Measurements from ENCODE around the gene RASA3.

RASA3 gene

GRCh38 chr13:114019367-114019766, 113.1 kb downstream of the RASA3 start:
- Histone ChIP-seq H3K4me3 (ENCODE audit: low read depth in 1 of 2, low read length in 1 of 2) (no peak overlapping the region), H3K27ac (no peak overlapping the region), H3K27me3 (no peaks in the 10 kb centered on the region), H3K4me1 (ENCODE audit: control insufficient read depth in 1 of 2, insufficient read depth in 1 of 2, low read depth in 1 of 2, low read length in 1 of 2) (peaks cover 3 to 4% of the 10 kb centered on the region in 2 experiments), H3K9me3 (no peaks in the 10 kb centered on the region), H3K36me3 (peaks cover 95% of the 10 kb centered on the region)
- TF ChIP-seq, protein P1, sequence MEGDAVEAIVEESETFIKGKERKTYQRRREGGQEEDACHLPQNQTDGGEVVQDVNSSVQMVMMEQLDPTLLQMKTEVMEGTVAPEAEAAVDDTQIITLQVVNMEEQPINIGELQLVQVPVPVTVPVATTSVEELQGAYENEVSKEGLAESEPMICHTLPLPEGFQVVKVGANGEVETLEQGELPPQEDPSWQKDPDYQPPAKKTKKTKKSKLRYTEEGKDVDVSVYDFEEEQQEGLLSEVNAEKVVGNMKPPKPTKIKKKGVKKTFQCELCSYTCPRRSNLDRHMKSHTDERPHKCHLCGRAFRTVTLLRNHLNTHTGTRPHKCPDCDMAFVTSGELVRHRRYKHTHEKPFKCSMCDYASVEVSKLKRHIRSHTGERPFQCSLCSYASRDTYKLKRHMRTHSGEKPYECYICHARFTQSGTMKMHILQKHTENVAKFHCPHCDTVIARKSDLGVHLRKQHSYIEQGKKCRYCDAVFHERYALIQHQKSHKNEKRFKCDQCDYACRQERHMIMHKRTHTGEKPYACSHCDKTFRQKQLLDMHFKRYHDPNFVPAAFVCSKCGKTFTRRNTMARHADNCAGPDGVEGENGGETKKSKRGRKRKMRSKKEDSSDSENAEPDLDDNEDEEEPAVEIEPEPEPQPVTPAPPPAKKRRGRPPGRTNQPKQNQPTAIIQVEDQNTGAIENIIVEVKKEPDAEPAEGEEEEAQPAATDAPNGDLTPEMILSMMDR (IDR thresholded peaks at IDR 0.05) = no peak

DNA sequence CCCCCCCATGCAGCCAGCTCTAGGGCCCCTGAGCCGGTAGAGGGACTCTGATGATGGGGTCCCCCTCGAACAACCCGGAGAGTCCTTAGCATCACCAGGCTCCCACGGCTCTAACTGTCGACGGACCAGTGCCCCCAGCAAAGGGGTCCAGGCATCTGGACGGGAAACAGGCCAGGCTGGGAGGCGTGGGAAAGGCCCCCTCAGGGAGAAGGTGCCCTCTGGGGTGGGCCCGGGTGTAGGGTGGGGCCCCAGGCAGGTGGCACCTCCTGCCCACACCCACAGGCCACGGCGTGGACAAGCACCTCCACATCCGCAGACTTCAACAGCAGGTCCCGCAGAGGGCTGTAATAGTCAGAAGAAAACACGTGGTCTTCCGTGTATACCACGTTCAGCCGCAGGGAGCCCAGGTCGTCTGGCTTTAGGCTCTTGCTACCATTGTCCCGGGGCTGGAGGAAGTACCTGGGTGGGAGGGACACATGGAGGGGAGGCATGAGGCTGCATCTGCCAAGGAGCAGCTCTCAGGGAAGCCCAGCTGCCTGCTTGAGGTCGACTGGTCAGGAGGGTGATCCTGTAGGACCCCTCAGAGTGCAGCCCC, 113.9 kb downstream of the RASA3 start:
- TF ChIP-seq, protein P1 (IDR thresholded peaks at IDR 0.05) = no peak
- peaks cover 91% of the 10 kb centered on the region for H3K36me3 ChIP-seq

GRCh38 chr13:114017966-114018365, 114.5 kb downstream of the RASA3 start:
- no peaks in the 10 kb centered on the region for H3K4me1 ChIP-seq (ENCODE audit: control insufficient read depth in 1 of 2, insufficient read depth in 1 of 2, low read depth in 1 of 2, low read length in 1 of 2)
- no peak overlapping the region for H3K4me3 ChIP-seq (ENCODE audit: low read depth in 1 of 2, low read length in 1 of 2)
- H3K27ac ChIP-seq = no peak overlapping the region
- peaks cover 89% of the 10 kb centered on the region for H3K36me3 ChIP-seq
- TF ChIP-seq, protein P1 (IDR thresholded peaks at IDR 0.05) = no peak
- no peaks in the 10 kb centered on the region for H3K9me3 ChIP-seq
- H3K27me3 ChIP-seq = no peaks in the 10 kb centered on the region

More for the DNA sequence above, 113.9 kb downstream of the RASA3 start:
- no peak overlapping the region for H3K27ac ChIP-seq
- no peaks in the 10 kb centered on the region for H3K9me3 ChIP-seq
- H3K4me1 ChIP-seq (ENCODE audit: control insufficient read depth in 1 of 2, insufficient read depth in 1 of 2, low read depth in 1 of 2, low read length in 1 of 2) = no peaks in the 10 kb centered on the region
- no peak overlapping the region for H3K4me3 ChIP-seq (ENCODE audit: low read depth in 1 of 2, low read length in 1 of 2)
- H3K27me3 ChIP-seq = no peaks in the 10 kb centered on the region

DNA sequence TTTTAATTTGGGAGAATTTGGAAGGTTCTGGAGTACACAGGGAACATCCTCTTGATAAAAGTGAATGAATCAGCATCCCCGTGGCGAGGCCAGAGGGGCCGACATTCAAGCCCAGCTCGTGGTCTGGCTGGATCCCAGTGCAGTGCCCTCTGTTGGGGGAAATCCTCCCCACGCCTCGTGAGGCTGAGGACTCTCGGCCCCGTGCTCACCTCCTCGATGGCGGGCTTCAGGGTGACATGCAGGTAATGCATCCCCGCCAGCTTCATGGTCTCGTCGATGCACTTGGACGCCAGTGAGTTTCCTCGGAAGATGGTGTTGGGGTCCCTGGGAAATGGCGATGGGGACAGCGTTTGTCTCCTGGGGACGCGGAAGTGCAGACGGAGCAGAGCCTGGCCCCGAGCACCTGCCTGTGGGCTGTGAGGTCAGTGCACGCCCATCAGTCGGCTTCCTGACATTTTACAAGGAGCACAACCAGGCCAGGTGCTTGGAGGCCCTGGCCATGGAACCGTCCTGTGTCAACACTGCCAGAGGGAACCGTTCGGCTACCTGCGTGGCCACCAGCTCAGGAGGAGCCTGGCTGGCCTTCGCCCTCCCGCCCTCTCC, 115.3 kb downstream of the RASA3 start:
- Histone ChIP-seq H3K4me1 (ENCODE audit: control insufficient read depth in 1 of 2, insufficient read depth in 1 of 2, low read depth in 1 of 2, low read length in 1 of 2) (no peaks in the 10 kb centered on the region), H3K36me3 (peaks cover 89% of the 10 kb centered on the region), H3K27me3 (no peaks in the 10 kb centered on the region), H3K27ac (no peak overlapping the region), H3K4me3 (ENCODE audit: low read depth in 1 of 2, low read length in 1 of 2) (no peak overlapping the region), H3K9me3 (no peaks in the 10 kb centered on the region)
- TF ChIP-seq, protein P1 (IDR thresholded peaks at IDR 0.05) = no peak

- TF ChIP-seq, protein P1 (IDR thresholded peaks at IDR 0.05) = no peak
- Histone ChIP-seq H3K4me3 (ENCODE audit: low read depth in 1 of 2, low read length in 1 of 2) (no peak overlapping the region), H3K9me3 (no peaks in the 10 kb centered on the region), H3K36me3 (peaks cover 89% of the 10 kb centered on the region), H3K27me3 (no peaks in the 10 kb centered on the region), H3K4me1 (ENCODE audit: control insufficient read depth in 1 of 2, insufficient read depth in 1 of 2, low read depth in 1 of 2, low read length in 1 of 2) (no peaks in the 10 kb centered on the region), H3K27ac (no peak overlapping the region)
Measured at GRCh38 chr13:114016321-114017027, 115.9 kb downstream of the RASA3 start.
